ENCODE results near the gene VRK1. TPM values are rescaled to one million over a fixed set of nuclear protein-coding genes. Genes with fewer than 3 reads are reported as not detected.
"Not testable (repeated sequence)": the region's sequence is repeated elsewhere in the genome, so short reads cannot be mapped to it uniquely, and the experiment has no call there.

VRK1 gene
- total RNA-seq, 1 experiment from 2014 or later, result 26.5 TPM

- Histone ChIP-seq H3K27me3 (ENCODE audit: control insufficient read depth, insufficient read depth, low read length) (no peaks in the 10 kb centered on the region), H3K4me3 (ENCODE audit: low read depth in 2 of 2, low read length in 2 of 2) (no peak overlapping the region), H3K4me1 (ENCODE audit: control insufficient read depth, insufficient read depth, low read length) (no peaks in the 10 kb centered on the region), H3K9me3 (ENCODE audit: control insufficient read depth, insufficient read depth, low read depth, low read length) (no peaks in the 10 kb centered on the region), H3K36me3 (ENCODE audit: control insufficient read depth, insufficient read depth, low read length) (no peaks in the 10 kb centered on the region), H3K27ac (ENCODE audit: low read length) (no peak overlapping the region)
- intact Hi-C loops (cut with micrococcal nuclease; ENCODE audit: unreplicated experiment), result no loop called here
- POLR2A ChIA-PET, result no interaction called here
- CTCF ChIA-PET, result no interaction called here
- in situ Hi-C loops (cut with HindIII; ENCODE audit: low pct_unique_long_range_greater_than_20kb, low sequenced_read_pairs), result no loop called here
- BruUV-seq (replicated peaks), result no TSS peak
- ATAC-seq (no peak), DNase-seq (ENCODE audit: low read depth, low spot score) (no peak)
- TF ChIP-seq TCF7L2 (IDR thresholded peaks at IDR 0.05; ENCODE audit: low read depth, low read length) (no peak), CTCF (IDR thresholded peaks at IDR 0.05) (no peak), REST (IDR thresholded peaks at IDR 0.05; ENCODE audit: insufficient read depth in 1 of 2, low read depth in 2 of 2, low read length in 1 of 2) (no peak), SIN3A (IDR thresholded peaks at IDR 0.05; ENCODE audit: borderline replicate concordance, insufficient read depth, low read depth, low read length) (no peak), POLR2AphosphoS5 (IDR thresholded peaks at IDR 0.05; ENCODE audit: low read depth, low read length) (no peak)
Measured at GRCh38 chr14:96881713-96882112, 84.5 kb downstream of the VRK1 start.

GRCh38 chr14:96883974-96884373 is 86.8 kb downstream of the VRK1 start:
- H3K9me3 ChIP-seq (ENCODE audit: control insufficient read depth, insufficient read depth, low read depth, low read length); H3K27me3 ChIP-seq (ENCODE audit: control insufficient read depth, insufficient read depth, low read length); BruUV-seq (replicated peaks); DNase-seq (ENCODE audit: low read depth, low spot score); H3K27ac ChIP-seq (ENCODE audit: low read length); H3K4me1 ChIP-seq (ENCODE audit: control insufficient read depth, insufficient read depth, low read length); CTCF ChIA-PET; H3K36me3 ChIP-seq (ENCODE audit: control insufficient read depth, insufficient read depth, low read length); ATAC-seq; in situ Hi-C loops (cut with HindIII; ENCODE audit: low pct_unique_long_range_greater_than_20kb, low sequenced_read_pairs); POLR2A ChIA-PET; intact Hi-C loops (cut with micrococcal nuclease; ENCODE audit: unreplicated experiment); H3K4me3 ChIP-seq (ENCODE audit: low read depth in 2 of 2, low read length in 2 of 2): not testable (repeated sequence)

- Histone ChIP-seq H3K36me3 (ENCODE audit: control insufficient read depth, insufficient read depth, low read length) (no peaks in the 10 kb centered on the region), H3K4me3 (ENCODE audit: low read depth in 2 of 2, low read length in 2 of 2) (no peak overlapping the region), H3K4me1 (ENCODE audit: control insufficient read depth, insufficient read depth, low read length) (no peaks in the 10 kb centered on the region), H3K27ac (ENCODE audit: low read length) (no peak overlapping the region), H3K27me3 (ENCODE audit: control insufficient read depth, insufficient read depth, low read length) (no peaks in the 10 kb centered on the region), H3K9me3 (ENCODE audit: control insufficient read depth, insufficient read depth, low read depth, low read length) (no peaks in the 10 kb centered on the region)
- ChIA-PET CTCF (no interaction called here), POLR2A (interaction anchor here (0.6 kb wide), 1 partner anchor 244 kb away, joined by 4 read pairs; no protein-coding TSS in a partner anchor)
- no TSS peak for BruUV-seq (replicated peaks)
- TF ChIP-seq SIN3A (IDR thresholded peaks at IDR 0.05; ENCODE audit: borderline replicate concordance, insufficient read depth, low read depth, low read length) (no peak), CTCF (IDR thresholded peaks at IDR 0.05) (no peak), POLR2AphosphoS5 (IDR thresholded peaks at IDR 0.05; ENCODE audit: low read depth, low read length) (no peak), TCF7L2 (IDR thresholded peaks at IDR 0.05; ENCODE audit: low read depth, low read length) (no peak), REST (IDR thresholded peaks at IDR 0.05; ENCODE audit: insufficient read depth in 1 of 2, low read depth in 2 of 2, low read length in 1 of 2) (no peak)
- in situ Hi-C loops (cut with HindIII; ENCODE audit: low pct_unique_long_range_greater_than_20kb, low sequenced_read_pairs) (no loop called here), intact Hi-C loops (cut with micrococcal nuclease; ENCODE audit: unreplicated experiment) (no loop called here)
- DNase-seq (ENCODE audit: low read depth, low spot score), result no peak
- ATAC-seq, result no peak
Measured at GRCh38 chr14:96888158-96888557, 91.0 kb downstream of the VRK1 start.

All from Panc1 (cell line).